Cardiac muscle cell (in vitro differentiated cells and primary cell): ENCODE measurements around the gene EFCAB11. TPM values are rescaled to one million over a fixed set of nuclear protein-coding genes. Genes with fewer than 3 reads are reported as not detected.

Source experiments
- DNase-seq, 2 donors: peaks; one replicate each; pipeline versions ENCODE4 v3.0.0 to v3.0.0-alpha.2; 2010 to 2017; ENCODE audit warnings: low read depth in 1 of 2, low spot score in 1 of 2
- H3K27ac ChIP-seq: fragments of 200-600 bp; sonication (generic); 2 replicates; pipeline ENCODE4 v1.5.1; 2016
- H3K27me3 ChIP-seq: fragments of 200-600 bp; sonication (generic); 2 replicates; pipeline ENCODE4 v1.6.0; 2016; ENCODE audit warnings: control low read depth
- H3K36me3 ChIP-seq: fragments of 200-600 bp; sonication (generic); 2 replicates; pipeline ENCODE4 v1.5.1; 2016; ENCODE audit warnings: control low read depth
- H3K4me1 ChIP-seq: fragments of 200-600 bp; sonication (generic); 2 replicates; pipeline ENCODE4 v1.8.1; 2017; ENCODE audit warnings: low read depth, mild to moderate bottlenecking, mixed run types
- H3K4me3 ChIP-seq: fragments of 200-600 bp; sonication (generic); 2 replicates; pipeline ENCODE4 v1.5.1; 2016; ENCODE audit warnings: mild to moderate bottlenecking
- H3K9me3 ChIP-seq: fragments of 200-600 bp; sonication (generic); 2 replicates; pipeline ENCODE4 v1.5.1; 2017; ENCODE audit warnings: low read depth, mild to moderate bottlenecking, control low read depth
- CTCF ChIP-seq: IDR thresholded peaks from 2 replicates; pipeline ENCODE4 v1.5.1; 2012; ENCODE audit warnings: low read depth, mild to moderate bottlenecking, low read length
- polyA plus RNA-seq: library from polyadenylated mRNA; unstranded; fragments of >200 nt; fragmentation: Nextera tagmentation; extraction: Ambion mirVana; gene quantifications from 2 replicates; pipeline ENCODE4 v1.2.1, GENCODE V29; 2016
- total RNA-seq: library from RNA; depleted of rRNA; stranded (reverse); fragments of >200 nt; gene quantifications from 2 replicates; pipeline ENCODE4 v1.2.3, GENCODE V29; 2016

Gene EFCAB11
- total and polyA plus RNA-seq, 2 experiments from 2014 or later = 12.3 to 20.3 TPM

GRCh38 chr14:89750281-89750755, 204.2 kb downstream of the EFCAB11 start:
- no peak for TF ChIP-seq CTCF
- no peaks in the 10 kb centered on the region for H3K36me3 ChIP-seq
- no peaks in the 10 kb centered on the region for H3K4me1 ChIP-seq
- H3K27ac ChIP-seq = no peak overlapping the region
- DNase-seq = peak in 1 of 2 donors; percentile 57
- H3K4me3 ChIP-seq = no peak overlapping the region
- H3K27me3 ChIP-seq = no peaks in the 10 kb centered on the region
- H3K9me3 ChIP-seq = no peaks in the 10 kb centered on the region

GRCh38 chr14:89748004-89748403, 206.5 kb downstream of the EFCAB11 start:
- no peaks in the 10 kb centered on the region for H3K36me3 ChIP-seq
- no peaks in the 10 kb centered on the region for H3K4me1 ChIP-seq
- no peaks in the 10 kb centered on the region for H3K9me3 ChIP-seq
- no peak for TF ChIP-seq CTCF
- no peak overlapping the region for H3K27ac ChIP-seq
- H3K4me3 ChIP-seq = no peak overlapping the region
- H3K27me3 ChIP-seq = no peaks in the 10 kb centered on the region
- no peak for DNase-seq

GRCh38 chr14:89747126-89747525, 207.4 kb downstream of the EFCAB11 start:
- H3K27ac ChIP-seq = no peak overlapping the region
- no peaks in the 10 kb centered on the region for H3K27me3 ChIP-seq
- no peak overlapping the region for H3K4me3 ChIP-seq
- no peak for DNase-seq
- H3K36me3 ChIP-seq = no peaks in the 10 kb centered on the region
- no peak for TF ChIP-seq CTCF
- no peaks in the 10 kb centered on the region for H3K4me1 ChIP-seq
- no peaks in the 10 kb centered on the region for H3K9me3 ChIP-seq

- Histone ChIP-seq H3K27me3 (no peaks in the 10 kb centered on the region), H3K36me3 (no peaks in the 10 kb centered on the region), H3K4me1 (no peaks in the 10 kb centered on the region), H3K4me3 (no peak overlapping the region), H3K27ac (no peak overlapping the region), H3K9me3 (no peaks in the 10 kb centered on the region)
- DNase-seq = no peak
- TF ChIP-seq CTCF = no peak
Observed at GRCh38 chr14:89746654-89747053, 207.9 kb downstream of the EFCAB11 start.

GRCh38 chr14:89746135-89746534, 208.4 kb downstream of the EFCAB11 start:
- Histone ChIP-seq H3K9me3 (no peaks in the 10 kb centered on the region), H3K27ac (no peak overlapping the region), H3K27me3 (no peaks in the 10 kb centered on the region), H3K4me3 (no peak overlapping the region), H3K4me1 (no peaks in the 10 kb centered on the region), H3K36me3 (no peaks in the 10 kb centered on the region)
- DNase-seq = no peak
- no peak for TF ChIP-seq CTCF

Other genes starting within 250 kb of the EFCAB11 start
- 28.0 and 35.0 TPM in 2 replicates for gene TDP1, start 1.2 kb upstream of the EFCAB11 start, total RNA-seq
- gene TDP1, start 1.2 kb upstream of the EFCAB11 start, polyA plus RNA-seq = 26.6 and 35.7 TPM in 2 replicates
- 0.48 and 1.3 TPM in 2 replicates for gene KCNK13, start 107.3 kb upstream of the EFCAB11 start, total RNA-seq
- 1.1 and 1.5 TPM in 2 replicates for gene KCNK13, start 107.3 kb upstream of the EFCAB11 start, polyA plus RNA-seq